Endodermal cell (in vitro differentiated cells): ENCODE measurements around the gene TMC8. TPM values are rescaled to one million over a fixed set of nuclear protein-coding genes. Genes with fewer than 3 reads are reported as not detected.

ENCODE experiments used
- DNase-seq: peaks from one replicate; pipeline ENCODE4 v3.0.0-alpha.2; 2017
- H3K27ac ChIP-seq: 2 replicates; pipeline ENCODE4 v1.5.1; 2013; ENCODE audit warnings: mild to moderate bottlenecking, low read depth, low read length, moderate library complexity
- H3K27me3 ChIP-seq: 2 replicates; pipeline ENCODE4 v1.6.1; 2013; ENCODE audit warnings: mild to moderate bottlenecking, low read length, moderate library complexity; ENCODE audit not compliant: insufficient read depth, control insufficient read depth, poor library complexity, severe bottlenecking
- H3K36me3 ChIP-seq: 2 replicates; pipeline ENCODE4 v1.7.0; 2013; ENCODE audit warnings: mild to moderate bottlenecking, low read length, moderate library complexity; ENCODE audit not compliant: control insufficient read depth, insufficient read depth
- H3K4me1 ChIP-seq: one replicate; pipeline ENCODE4 v1.7.0; 2013; ENCODE audit warnings: low read length; ENCODE audit not compliant: control insufficient read depth, insufficient read depth
- H3K4me3 ChIP-seq: 2 replicates; pipeline ENCODE4 v1.5.1; 2013; ENCODE audit warnings: mild to moderate bottlenecking, low read length, moderate library complexity
- H3K9ac ChIP-seq: 2 replicates; pipeline ENCODE4 v1.6.1; 2013; ENCODE audit warnings: mild to moderate bottlenecking, low read length, moderate library complexity; ENCODE audit not compliant: poor library complexity, severe bottlenecking; ENCODE audit errors: extremely low read depth
- H3K9me3 ChIP-seq: 2 replicates; pipeline ENCODE4 v1.6.1; 2013; ENCODE audit warnings: mild to moderate bottlenecking, low read length, moderate library complexity; ENCODE audit not compliant: control insufficient read depth
- H3K27ac Mint-ChIP-seq: 2 replicates; pipeline ENCODE4 v1.8.0; 2020; ENCODE audit warnings: mixed read lengths
- H3K27me3 Mint-ChIP-seq: 2 replicates; pipeline ENCODE4 v1.8.0; 2021; ENCODE audit warnings: mild to moderate bottlenecking, mixed read lengths; ENCODE audit not compliant: insufficient read depth
- H3K36me3 Mint-ChIP-seq: 2 replicates; pipeline ENCODE4 v1.8.0; 2020; ENCODE audit warnings: low read depth, mixed read lengths
- H3K4me1 Mint-ChIP-seq: 2 replicates; pipeline ENCODE4 v1.8.0; 2020; ENCODE audit warnings: mixed read lengths
- H3K4me3 Mint-ChIP-seq: 2 replicates; pipeline ENCODE4 v1.8.0; 2020; ENCODE audit warnings: mild to moderate bottlenecking, moderate library complexity, mixed read lengths
- H3K9me3 Mint-ChIP-seq: 2 replicates; pipeline ENCODE4 v1.8.0; 2020; ENCODE audit warnings: mild to moderate bottlenecking, mixed read lengths
- WGBS, 2 experiments: methylation state at CpG; one replicate each; pipeline versions ENCODE4 v1.1.5 to v1.1.7; 2013; ENCODE audit warnings: missing lambda C conversion rate in 2 of 2, mixed read lengths in 1 of 2; ENCODE audit not compliant: insufficient coverage in 1 of 2, insufficient read length in 1 of 2; 5-methylcytosine and 5-hydroxymethylcytosine counted together
- total RNA-seq, 2 donors: library from RNA; stranded (reverse); fragmentation: NEBNext Ultra II Directional in 1 of 2; extraction: Animal tissue kit (Norgen Biotek cat#: 25700) in 1 of 2; gene quantifications; 2 replicates in 1 of 2; 3 replicates in 1 of 2; pipeline ENCODE4 v1.2.1, GENCODE V29; 2021
- TF ChIP-seq, protein P1 (sequence below): fragments of 200-600 bp; sonication (generic); conservative IDR thresholded peaks from 2 replicates; pipeline ENCODE4 v1.5.0; 2021; ENCODE audit warnings: antibody characterized with exemption, mild to moderate bottlenecking

TMC8 gene
- total RNA-seq, 2 donors from 2014 or later = 0.90 to 3.0 TPM

DNA sequence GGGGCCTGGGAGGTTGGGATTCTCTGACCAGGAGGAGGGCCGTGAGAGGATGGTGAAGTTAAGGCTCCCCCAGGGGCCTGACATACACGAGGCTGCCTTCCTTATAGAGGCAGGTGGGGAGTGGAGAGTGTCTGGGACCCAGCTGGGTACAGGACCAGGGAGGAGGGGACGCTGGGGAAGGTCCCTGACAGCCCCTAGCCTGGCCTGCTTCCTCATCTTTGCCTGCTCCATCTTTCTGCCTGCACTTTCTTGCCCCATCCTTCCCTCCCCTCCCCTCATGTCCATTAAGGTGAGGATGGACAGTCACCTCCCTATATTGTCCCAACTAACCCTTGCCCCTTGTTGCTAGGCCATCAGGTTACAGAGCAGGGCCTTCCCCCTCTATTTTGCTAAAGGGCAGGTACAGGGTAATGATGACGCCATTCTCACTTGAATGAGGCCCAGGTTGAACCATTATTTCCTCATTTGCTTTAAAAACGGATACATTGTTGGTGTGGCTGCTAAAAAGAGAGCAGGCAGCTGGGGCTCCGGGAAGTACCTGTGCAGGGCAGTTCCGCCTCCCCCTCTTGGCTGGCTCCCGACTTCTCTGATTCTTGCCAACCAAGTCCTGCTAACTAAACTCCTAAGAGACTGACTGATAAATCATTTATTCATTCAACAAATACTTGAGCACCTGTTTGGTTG is 16.9 kb downstream of the TMC8 start:
- Histone ChIP-seq H3K36me3 (no peaks in the 10 kb centered on the region), H3K4me3 (no peak overlapping the region), H3K27me3 (no peaks in the 10 kb centered on the region), H3K9ac (no peak overlapping the region), H3K9me3 (no peaks in the 10 kb centered on the region), H3K27ac (no peak overlapping the region), H3K4me1 (no peaks in the 10 kb centered on the region)
- WGBS, 2 experiments = 80 to 94% methylated on average over 3 to 8 of the region's 8 CpGs
- H3K9me3 Mint-ChIP-seq = no peaks in the 10 kb centered on the region
- no peak for DNase-seq
- no peaks in the 10 kb centered on the region for H3K36me3 Mint-ChIP-seq
- TF ChIP-seq, protein P1, sequence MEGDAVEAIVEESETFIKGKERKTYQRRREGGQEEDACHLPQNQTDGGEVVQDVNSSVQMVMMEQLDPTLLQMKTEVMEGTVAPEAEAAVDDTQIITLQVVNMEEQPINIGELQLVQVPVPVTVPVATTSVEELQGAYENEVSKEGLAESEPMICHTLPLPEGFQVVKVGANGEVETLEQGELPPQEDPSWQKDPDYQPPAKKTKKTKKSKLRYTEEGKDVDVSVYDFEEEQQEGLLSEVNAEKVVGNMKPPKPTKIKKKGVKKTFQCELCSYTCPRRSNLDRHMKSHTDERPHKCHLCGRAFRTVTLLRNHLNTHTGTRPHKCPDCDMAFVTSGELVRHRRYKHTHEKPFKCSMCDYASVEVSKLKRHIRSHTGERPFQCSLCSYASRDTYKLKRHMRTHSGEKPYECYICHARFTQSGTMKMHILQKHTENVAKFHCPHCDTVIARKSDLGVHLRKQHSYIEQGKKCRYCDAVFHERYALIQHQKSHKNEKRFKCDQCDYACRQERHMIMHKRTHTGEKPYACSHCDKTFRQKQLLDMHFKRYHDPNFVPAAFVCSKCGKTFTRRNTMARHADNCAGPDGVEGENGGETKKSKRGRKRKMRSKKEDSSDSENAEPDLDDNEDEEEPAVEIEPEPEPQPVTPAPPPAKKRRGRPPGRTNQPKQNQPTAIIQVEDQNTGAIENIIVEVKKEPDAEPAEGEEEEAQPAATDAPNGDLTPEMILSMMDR = no peak
- H3K4me3 Mint-ChIP-seq = no peak overlapping the region
- H3K27me3 Mint-ChIP-seq = peaks cover 6% of the 10 kb centered on the region
- no peak overlapping the region for H3K27ac Mint-ChIP-seq
- H3K4me1 Mint-ChIP-seq = peaks cover 4% of the 10 kb centered on the region

DNA sequence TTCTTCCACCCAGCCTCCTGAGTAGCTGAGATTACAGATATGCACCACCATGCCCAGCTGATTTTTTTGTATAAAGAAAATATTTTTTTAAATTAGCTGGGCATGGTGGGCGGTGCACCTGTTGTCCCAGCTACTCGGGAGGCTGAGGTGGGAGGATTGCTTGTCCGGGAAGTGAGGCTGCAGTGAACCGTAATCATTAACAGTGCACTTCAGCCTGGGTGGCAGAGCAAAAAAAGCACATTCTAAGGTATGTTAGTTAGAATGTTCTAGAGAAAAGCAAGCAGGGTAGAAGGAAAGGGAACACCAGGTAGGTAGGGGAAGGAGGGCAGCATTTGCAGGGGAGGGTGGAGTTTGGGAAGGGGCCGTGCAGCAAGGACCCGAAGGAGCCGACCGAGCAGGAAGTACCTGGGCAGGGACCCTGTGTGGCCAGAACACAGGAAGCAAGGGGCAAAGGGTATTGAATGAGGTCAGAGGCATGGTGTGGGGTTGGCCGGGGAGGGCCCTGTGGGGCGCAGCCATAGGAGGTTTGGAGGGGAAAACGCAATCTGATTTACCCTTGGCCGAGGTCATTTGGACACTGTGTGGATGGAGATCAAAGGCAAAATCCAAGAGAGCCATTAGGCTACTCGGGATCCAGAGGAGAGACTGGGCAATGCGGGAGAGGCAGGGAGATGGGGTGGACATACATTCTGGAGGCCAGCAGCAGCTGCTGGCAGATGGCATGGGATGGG is 17.9 kb downstream of the TMC8 start:
- TF ChIP-seq, protein P1 = no peak
- H3K27ac ChIP-seq = no peak overlapping the region
- no peak for DNase-seq
- Mint-ChIP-seq H3K27ac (peak overlapping the region; percentile 15), H3K4me3 (no peak overlapping the region), H3K27me3 (peaks cover under 1% of the 10 kb centered on the region), H3K9me3 (no peaks in the 10 kb centered on the region), H3K36me3 (no peaks in the 10 kb centered on the region), H3K4me1 (peaks cover 4% of the 10 kb centered on the region)
- H3K4me3 ChIP-seq = no peak overlapping the region
- H3K9ac ChIP-seq = no peak overlapping the region
- no peaks in the 10 kb centered on the region for H3K27me3 ChIP-seq
- WGBS, 2 experiments = 88 to 93% methylated on average over 9 to 14 of the region's 14 CpGs
- no peaks in the 10 kb centered on the region for H3K4me1 ChIP-seq
- no peaks in the 10 kb centered on the region for H3K36me3 ChIP-seq
- H3K9me3 ChIP-seq = no peaks in the 10 kb centered on the region

DNA sequence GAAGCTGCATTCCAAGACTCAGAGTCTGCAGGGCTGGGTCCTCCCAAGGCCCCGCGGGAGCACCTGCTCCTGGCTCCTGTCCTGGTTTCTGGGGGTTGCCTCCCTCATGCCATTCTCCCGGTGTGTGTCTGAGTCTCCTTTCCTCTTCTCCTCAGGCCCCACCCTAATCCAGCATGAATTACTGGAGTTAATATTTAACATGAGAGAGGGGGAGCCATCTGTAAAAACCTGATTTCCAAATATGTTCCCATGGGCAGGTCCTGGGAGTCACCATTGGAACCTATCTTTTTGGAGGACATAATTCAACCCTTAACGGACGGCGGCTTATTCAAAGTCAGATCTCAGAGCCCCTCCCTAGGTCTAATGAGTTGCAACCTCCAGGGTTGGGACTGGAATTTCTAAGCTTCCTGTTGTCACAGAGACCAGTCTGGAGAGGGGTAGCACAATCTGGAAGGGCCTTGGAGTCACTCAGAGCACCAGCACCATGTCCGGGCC is 21.0 kb downstream of the TMC8 start:
- Mint-ChIP-seq H3K27me3 (no peaks in the 10 kb centered on the region), H3K36me3 (no peaks in the 10 kb centered on the region), H3K9me3 (no peaks in the 10 kb centered on the region), H3K27ac (no peak overlapping the region), H3K4me3 (no peak overlapping the region), H3K4me1 (peaks cover 4% of the 10 kb centered on the region)
- Histone ChIP-seq H3K9me3 (no peaks in the 10 kb centered on the region), H3K4me1 (no peaks in the 10 kb centered on the region), H3K9ac (no peak overlapping the region), H3K27me3 (no peaks in the 10 kb centered on the region), H3K4me3 (no peak overlapping the region), H3K36me3 (no peaks in the 10 kb centered on the region), H3K27ac (no peak overlapping the region)
- WGBS, 2 experiments = 93 to 100% methylated on average over 4 to 7 of the region's 7 CpGs
- peak; percentile 83 for DNase-seq
- TF ChIP-seq, protein P1 = no peak
